Neutrophil (primary cell): ENCODE measurements around the gene KIF3A.

Source experiments
- H3K27ac ChIP-seq: fragments of 200-600 bp; sonication (generic); 2 replicates; pipeline ENCODE4 v1.5.1; 2016; ENCODE audit warnings: mild to moderate bottlenecking, moderate library complexity
- H3K27me3 ChIP-seq: fragments of 200-600 bp; sonication (generic); 2 replicates; pipeline ENCODE4 v1.6.0; 2016; ENCODE audit warnings: mild to moderate bottlenecking
- H3K36me3 ChIP-seq: fragments of 200-600 bp; sonication (generic); 2 replicates; pipeline ENCODE4 v1.5.1; 2017
- H3K4me1 ChIP-seq, 2 experiments: fragments of 200-600 bp in 1 of 2; sonication (generic) in 1 of 2; 1 replicate in 1 of 2; 2 replicates in 1 of 2; pipeline versions ENCODE4 v1.5.1 to v1.6.1; 2013 to 2016; ENCODE audit warnings: low read depth in 1 of 2, low read length in 1 of 2, mild to moderate bottlenecking in 1 of 2, moderate library complexity in 1 of 2; ENCODE audit not compliant: control insufficient read depth in 1 of 2, insufficient read depth in 1 of 2
- H3K4me3 ChIP-seq, 2 experiments: fragments of 200-600 bp in 1 of 2; sonication (generic) in 1 of 2; 1 replicate in 1 of 2; 2 replicates in 1 of 2; pipeline ENCODE4 v1.5.1; 2013 to 2016; ENCODE audit warnings: low read depth in 1 of 2, low read length in 1 of 2, mild to moderate bottlenecking in 1 of 2, moderate library complexity in 1 of 2
- H3K9me3 ChIP-seq: fragments of 200-600 bp; sonication (generic); 2 replicates; pipeline ENCODE4 v1.5.1; 2016
- TF ChIP-seq, protein P1 (sequence below): fragments of 200-600 bp; sonication (generic); IDR thresholded peaks from 2 replicates; pipeline ENCODE4 v1.5.1; 2016; ENCODE audit warnings: antibody characterized with exemption

KIF3A gene

DNA sequence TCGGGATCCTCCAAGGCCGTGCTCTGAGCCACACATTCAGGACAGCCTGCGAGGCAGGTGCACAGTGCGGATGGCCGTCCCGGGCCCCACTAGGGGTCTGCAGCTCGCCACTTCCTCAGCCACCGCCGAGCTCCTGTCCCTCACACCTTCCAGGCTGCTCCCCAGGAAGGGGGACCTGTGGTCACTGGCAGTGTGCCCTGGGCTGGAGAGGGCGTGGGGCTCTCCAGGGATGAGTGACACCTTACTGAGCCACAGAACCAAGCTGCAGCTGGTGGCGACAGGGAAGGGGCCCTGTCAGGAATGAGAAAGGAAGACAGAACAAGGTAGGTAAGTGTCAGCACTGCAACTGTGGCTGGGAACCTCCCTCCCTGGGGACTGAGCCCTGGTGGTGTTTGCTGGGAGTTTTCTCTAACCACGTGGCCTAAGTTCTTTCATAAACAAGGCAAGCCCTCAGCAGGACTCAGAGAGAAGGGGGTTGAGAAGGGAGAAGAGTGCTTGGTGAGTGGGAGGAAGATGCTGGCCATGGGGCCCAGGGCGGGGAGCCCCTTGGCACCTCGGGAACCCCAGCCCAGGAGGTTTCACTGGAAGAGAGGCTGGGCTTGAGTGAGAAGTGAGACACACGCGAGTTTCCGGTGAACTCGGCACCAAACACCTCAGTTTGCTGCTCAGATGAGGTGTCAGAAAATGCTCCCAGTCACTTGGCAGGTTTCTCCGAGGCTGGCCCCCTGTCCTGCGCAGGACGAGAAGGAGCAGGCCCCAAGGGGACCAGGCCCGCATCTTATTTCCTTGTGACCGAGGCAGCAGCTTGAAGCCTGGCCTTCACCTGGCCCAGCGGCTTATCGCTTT lies 74.2 kb downstream of the KIF3A start:
- Histone ChIP-seq H3K36me3 (no peaks in the 10 kb centered on the region), H3K4me3 (no peak overlapping the region), H3K9me3 (no peaks in the 10 kb centered on the region), H3K4me1 (no peaks in the 10 kb centered on the region), H3K27me3 (peaks cover 6% of the 10 kb centered on the region), H3K27ac (no peak overlapping the region)
- TF ChIP-seq, protein P1, sequence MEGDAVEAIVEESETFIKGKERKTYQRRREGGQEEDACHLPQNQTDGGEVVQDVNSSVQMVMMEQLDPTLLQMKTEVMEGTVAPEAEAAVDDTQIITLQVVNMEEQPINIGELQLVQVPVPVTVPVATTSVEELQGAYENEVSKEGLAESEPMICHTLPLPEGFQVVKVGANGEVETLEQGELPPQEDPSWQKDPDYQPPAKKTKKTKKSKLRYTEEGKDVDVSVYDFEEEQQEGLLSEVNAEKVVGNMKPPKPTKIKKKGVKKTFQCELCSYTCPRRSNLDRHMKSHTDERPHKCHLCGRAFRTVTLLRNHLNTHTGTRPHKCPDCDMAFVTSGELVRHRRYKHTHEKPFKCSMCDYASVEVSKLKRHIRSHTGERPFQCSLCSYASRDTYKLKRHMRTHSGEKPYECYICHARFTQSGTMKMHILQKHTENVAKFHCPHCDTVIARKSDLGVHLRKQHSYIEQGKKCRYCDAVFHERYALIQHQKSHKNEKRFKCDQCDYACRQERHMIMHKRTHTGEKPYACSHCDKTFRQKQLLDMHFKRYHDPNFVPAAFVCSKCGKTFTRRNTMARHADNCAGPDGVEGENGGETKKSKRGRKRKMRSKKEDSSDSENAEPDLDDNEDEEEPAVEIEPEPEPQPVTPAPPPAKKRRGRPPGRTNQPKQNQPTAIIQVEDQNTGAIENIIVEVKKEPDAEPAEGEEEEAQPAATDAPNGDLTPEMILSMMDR = no peak

GRCh38 chr5:132662004-132662401 lies 75.3 kb downstream of the KIF3A start:
- no peaks in the 10 kb centered on the region for H3K4me1 ChIP-seq
- H3K27ac ChIP-seq = no peak overlapping the region
- no peak overlapping the region for H3K4me3 ChIP-seq
- TF ChIP-seq, protein P1 = no peak
- H3K9me3 ChIP-seq = no peaks in the 10 kb centered on the region
- no peaks in the 10 kb centered on the region for H3K36me3 ChIP-seq
- H3K27me3 ChIP-seq = peaks cover 17% of the 10 kb centered on the region

DNA sequence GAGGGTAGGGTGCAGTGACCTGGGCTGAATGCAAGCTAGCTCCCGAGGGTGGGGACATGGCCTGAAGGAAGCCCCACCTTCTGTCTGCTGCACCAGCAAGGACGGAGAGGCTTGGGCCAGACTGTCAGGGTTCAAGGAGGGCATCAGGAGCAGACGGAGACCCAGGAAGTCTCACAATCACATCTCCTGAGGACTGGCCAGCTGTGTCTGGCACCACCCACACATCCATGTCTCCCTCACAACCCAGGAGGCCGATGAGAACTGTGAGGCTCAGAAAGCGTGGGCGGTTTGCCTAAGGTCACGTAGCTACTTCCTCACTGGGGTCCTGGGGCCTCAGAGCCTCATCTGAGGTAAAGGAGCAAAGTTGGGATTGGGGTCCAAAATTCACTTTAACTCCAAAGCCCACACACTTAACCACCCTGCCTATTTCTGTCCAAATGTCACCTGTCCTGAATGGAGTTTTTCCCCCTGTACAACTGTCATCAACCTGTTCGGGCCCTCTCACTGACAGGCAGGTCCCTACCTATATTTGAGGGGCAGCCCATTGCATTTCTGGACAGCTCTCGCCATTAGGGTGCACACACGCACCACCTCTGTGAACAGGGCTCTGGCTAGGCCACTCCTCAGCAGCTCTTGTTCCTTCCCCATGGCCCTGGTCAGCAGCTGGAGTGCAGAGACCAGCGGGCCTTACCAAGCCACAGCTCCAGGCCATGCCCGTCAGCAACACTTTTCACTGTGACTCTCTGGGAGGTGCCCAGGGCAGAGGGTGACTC lies 75.9 kb downstream of the KIF3A start:
- peaks cover 0 to 2% of the 10 kb centered on the region in 2 experiments for H3K4me1 ChIP-seq
- no peaks in the 10 kb centered on the region for H3K36me3 ChIP-seq
- H3K27me3 ChIP-seq = peaks cover 23% of the 10 kb centered on the region
- TF ChIP-seq, protein P1 = no peak
- H3K27ac ChIP-seq = no peak overlapping the region
- no peak overlapping the region for H3K4me3 ChIP-seq
- H3K9me3 ChIP-seq = no peaks in the 10 kb centered on the region

DNA sequence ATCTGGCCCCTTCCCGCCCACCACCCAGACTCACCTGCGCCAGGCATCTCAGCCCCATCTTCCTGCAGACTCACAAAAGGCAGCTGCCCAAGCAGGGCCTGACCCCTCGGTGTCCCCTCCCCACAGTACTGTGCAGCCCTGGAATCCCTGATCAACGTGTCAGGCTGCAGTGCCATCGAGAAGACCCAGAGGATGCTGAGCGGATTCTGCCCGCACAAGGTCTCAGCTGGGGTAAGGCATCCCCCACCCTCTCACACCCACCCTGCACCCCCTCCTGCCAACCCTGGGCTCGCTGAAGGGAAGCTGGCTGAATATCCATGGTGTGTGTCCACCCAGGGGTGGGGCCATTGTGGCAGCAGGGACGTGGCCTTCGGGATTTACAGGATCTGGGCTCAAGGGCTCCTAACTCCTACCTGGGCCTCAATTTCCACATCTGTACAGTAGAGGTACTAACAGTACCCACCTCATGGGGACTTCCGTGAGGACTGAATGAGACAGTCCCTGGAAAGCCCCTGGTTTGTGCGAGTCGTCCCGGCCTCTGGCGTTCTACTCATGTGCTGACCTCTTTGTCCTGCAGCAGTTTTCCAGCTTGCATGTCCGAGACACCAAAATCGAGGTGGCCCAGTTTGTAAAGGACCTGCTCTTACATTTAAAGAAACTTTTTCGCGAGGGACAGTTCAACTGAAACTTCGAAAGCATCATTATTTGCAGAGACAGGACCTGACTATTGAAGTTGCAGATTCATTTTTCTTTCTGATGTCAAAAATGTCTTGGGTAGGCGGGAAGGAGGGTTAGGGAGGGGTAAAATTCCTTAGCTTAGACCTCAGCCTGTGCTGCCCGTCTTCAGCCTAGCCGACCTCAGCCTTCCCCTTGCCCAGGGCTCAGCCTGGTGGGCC lies 77.5 kb downstream of the KIF3A start:
- H3K4me3 ChIP-seq = no peak overlapping the region
- H3K36me3 ChIP-seq = no peaks in the 10 kb centered on the region
- TF ChIP-seq, protein P1 = no peak
- H3K27me3 ChIP-seq = peaks cover 39% of the 10 kb centered on the region
- H3K9me3 ChIP-seq = no peaks in the 10 kb centered on the region
- H3K4me1 ChIP-seq = peaks cover 0 to 4% of the 10 kb centered on the region in 2 experiments
- H3K27ac ChIP-seq = no peak overlapping the region
